ENCODE data around the gene NOP9.

- no peak for TF ChIP-seq TAF1 (IDR thresholded peaks at IDR 0.05; ENCODE audit: low read depth, low read length)
- no peak for TF ChIP-seq POLR2A (IDR thresholded peaks at IDR 0.05; ENCODE audit: low read depth, low read length)
- no peak for TF ChIP-seq POLR2AphosphoS5 (IDR thresholded peaks at IDR 0.05; ENCODE audit: low read depth, low read length)
- no peak for TF ChIP-seq PAX5 (IDR thresholded peaks at IDR 0.05; ENCODE audit: insufficient read depth, low read length, severe bottlenecking)
These were observed 43.5 kb upstream of the NOP9 start for GRCh38 chr14:24255931-24256711.

Measured in GM12891 (cell line).